Measurements from ENCODE around the gene MIER2.

Gene MIER2

GRCh38 chr19:328025-328505 is 16.5 kb downstream of the MIER2 start:
- no peak for DNase-seq (ENCODE audit: low read depth)

- DNase-seq (ENCODE audit: low read depth) = no peak
These were observed 17.1 kb downstream of the MIER2 start for GRCh38 chr19:327291-328024.

- DNase-seq (ENCODE audit: low read depth) = no peak
These were observed 17.7 kb downstream of the MIER2 start for GRCh38 chr19:326871-327270.

DNA sequence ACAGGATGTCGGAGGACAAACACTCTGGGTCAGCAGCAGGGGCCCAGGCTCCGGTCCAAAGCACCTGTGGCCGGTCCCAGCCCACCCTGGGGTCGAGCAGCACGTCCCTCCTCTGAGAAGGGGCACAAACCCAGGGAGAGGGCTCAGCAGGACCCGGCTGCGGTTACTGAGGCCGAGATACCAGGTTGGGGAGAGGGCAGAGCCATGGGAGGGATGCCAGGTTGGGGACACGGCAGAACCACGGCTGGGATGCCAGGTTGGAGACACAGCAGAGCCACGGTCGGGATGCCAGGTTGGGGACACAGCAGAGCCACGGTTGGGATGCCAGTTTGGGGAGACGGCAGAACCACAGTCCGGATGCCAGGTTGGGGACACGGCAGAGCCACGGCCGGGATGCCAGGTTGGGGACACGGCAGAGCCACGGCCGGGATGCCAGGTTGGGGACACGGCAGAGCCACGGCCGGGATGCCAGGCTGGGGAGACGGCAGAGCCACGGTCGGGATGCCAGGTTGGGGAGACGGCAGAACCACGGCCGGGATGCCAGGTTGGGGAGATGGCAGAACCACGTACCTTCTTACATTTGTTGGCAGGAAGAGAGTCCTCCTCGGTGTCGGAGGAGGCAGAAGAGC is 18.5 kb downstream of the MIER2 start:
- DNase-seq (ENCODE audit: low read depth) = no peak

- no peak for DNase-seq (ENCODE audit: low read depth)
These were observed 19.2 kb downstream of the MIER2 start for GRCh38 chr19:325173-325936.

DNA sequence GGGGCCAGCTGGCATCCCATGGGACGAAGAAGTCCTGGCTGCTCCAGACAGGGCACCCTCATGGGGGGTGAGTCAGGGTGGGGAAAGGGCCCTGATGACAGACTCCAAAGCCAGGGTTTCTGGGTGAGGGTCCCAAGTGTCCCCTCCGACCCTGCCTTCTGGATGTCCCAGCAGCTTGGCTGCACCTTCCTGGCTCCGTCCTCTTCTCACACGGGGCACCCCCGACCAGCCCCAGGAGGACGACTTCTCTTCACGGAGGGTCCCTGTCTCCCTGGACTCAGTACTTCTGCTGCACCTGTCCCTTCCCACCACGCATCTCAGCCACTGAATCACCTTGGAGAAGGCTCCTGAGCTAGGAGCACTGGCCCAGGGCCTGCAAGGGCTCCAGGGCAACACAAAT is 19.9 kb downstream of the MIER2 start:
- no peak for DNase-seq (ENCODE audit: low read depth)

- DNase-seq (ENCODE audit: low read depth) = no peak
These were observed 22.0 kb downstream of the MIER2 start for GRCh38 chr19:322616-323015.

DNA sequence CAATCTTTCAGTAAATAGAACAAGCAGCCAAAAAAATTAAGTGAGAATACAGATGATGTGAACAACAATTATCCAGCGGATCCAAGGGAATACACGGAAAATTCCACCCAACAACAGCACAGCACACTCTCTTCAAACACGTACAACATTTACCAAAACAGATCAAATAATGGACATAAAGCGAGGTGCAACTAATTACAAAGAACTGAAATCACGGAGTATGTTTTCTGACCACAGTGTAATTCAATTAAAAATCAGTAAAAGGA is 26.2 kb downstream of the MIER2 start:
- DNase-seq (ENCODE audit: low read depth) = no peak

DNA sequence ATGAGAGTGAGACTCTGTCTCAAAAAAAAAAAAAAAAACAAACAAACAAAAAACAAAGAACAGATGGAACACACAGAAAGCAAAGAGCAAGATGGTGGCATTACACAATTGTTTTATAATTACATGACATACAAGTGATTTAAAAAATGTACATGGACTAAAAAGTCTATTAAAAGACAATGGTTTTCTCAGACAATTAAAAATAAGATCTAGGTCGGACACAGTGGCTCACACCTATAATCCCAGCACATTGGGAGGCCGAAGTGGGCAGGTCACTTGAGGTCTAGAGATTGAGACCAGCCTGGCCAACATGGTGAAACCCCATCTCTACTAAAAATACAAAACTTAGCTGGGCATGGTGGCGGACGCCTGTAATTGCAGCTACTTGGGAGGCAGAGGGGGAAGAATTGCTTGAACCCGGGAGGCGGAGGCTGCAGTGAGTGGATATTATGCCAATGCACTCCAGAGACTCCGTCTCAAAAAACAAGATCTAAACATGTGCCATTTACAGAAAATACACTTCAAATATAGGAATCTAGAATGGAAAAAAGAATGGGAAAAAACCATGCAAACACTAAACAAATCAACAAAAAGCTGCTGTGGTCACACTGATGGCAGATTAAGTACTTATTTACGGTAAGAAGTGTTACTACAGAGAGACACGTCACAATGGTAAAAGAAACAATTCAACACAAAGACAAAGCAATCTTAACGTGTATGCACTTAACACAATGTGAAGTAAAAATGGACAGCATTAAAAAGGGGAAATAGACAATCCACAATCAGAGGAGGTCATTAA is 26.7 kb downstream of the MIER2 start:
- no peak for DNase-seq (ENCODE audit: low read depth)

GRCh38 chr19:315811-316210 is 28.8 kb downstream of the MIER2 start:
- DNase-seq (ENCODE audit: low read depth) = no peak

DNA sequence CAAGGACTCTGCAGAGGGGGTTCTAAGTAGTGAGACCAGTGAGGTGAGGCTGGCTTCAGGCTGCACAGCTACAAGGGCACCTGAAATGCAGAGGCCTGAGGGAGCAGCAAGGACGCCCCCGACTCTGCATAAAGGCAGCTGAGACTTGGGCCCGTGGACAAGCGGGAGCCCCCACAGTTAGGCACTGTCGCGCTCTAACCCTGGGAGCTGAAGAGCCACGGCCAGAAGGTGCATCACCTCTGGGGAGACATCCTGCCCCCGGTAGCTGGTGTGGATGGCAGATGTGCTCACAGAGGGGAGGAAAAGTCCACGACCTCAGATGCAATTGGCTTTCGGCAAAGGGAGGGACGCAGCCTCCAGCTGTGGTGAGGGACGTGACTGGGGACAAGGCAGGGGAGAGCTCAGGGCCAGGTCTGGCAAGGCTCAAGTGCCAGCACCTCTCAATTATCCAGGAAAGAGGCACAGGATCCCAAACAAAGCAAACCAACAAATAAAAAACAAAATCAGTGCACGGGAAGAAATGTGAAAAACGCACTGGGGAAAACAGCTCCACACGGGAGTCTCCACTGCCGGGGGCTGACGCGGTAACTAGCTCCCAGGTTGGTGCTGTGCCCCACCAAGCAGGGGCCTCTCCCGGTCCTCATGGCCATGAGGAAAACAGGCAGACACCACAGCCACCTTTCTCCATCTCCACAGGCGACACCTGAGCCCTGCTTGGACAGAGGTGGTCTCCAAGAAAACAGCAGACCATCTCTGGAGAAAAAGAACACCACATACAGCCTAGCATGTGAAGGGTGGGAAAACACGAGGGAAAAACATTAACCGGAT is 30.4 kb downstream of the MIER2 start:
- DNase-seq (ENCODE audit: low read depth) = no peak

- DNase-seq (ENCODE audit: low read depth) = no peak
These were observed 31.2 kb downstream of the MIER2 start for GRCh38 chr19:313169-313987.

GRCh38 chr19:311813-312261 is 32.8 kb downstream of the MIER2 start:
- DNase-seq (ENCODE audit: low read depth) = no peak

DNA sequence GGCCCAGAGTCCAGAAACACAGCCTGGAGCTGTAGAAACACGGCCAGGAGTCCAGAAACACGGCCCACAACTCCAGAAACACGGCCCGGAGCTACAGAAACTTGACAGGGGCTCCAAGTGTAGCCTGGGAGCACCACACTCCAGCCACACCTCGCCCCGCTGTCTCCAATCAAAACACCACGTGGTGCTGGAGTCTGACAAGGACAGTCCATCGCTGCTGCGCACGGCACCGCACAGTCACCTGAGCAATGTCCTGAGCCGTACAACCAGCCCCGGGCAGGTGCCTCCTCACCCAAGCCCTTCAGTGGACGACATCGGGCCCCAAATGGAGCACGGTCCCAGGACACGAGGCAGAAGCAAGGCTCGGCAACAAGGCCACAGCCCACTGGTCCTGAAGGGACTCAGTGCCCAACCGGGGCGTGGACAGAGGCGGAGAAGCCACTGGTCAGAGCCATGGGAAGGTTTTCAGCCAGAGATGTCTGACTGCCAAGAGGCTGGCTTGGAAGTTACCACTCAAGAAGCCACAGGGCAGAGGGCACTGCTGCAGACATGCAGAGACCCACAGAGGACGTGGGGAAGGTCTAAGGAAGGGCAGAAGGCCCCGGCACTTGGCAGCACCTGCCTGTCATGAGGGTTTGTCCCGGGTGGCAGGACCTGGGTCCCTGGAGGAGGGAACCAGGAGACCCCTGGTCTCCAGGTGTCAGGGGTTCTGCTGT is 33.7 kb downstream of the MIER2 start:
- DNase-seq (ENCODE audit: low read depth) = no peak

DNA sequence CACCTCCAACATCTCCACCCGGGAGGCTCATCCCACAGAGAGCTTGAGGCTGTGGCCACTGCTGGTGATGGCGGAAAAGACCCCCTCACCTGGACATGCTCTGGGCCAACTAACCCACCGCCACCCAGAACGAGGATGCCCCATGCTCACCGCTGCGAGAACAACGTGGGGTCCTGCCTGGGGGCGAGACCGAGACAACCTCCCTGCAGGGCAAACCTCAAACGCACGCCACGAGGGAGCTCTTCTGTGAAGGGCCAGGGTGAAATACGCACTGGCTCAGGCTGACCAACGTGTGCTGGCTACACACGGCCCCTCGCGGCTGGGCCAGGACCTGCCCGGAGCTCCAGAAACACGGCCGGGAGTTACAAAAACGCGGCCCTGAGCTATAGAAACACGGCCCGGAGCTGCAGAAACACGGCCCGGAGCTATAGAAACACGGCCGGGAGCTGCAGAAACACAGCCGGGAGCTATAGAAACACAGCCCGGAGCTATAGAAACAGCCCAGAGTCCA is 34.4 kb downstream of the MIER2 start:
- DNase-seq (ENCODE audit: low read depth) = no peak

GRCh38 chr19:309206-309565 is 35.4 kb downstream of the MIER2 start:
- no peak for DNase-seq (ENCODE audit: low read depth)

- no peak for DNase-seq (ENCODE audit: low read depth)
These were observed 36.0 kb downstream of the MIER2 start for GRCh38 chr19:308471-309205.

- no peak for DNase-seq (ENCODE audit: low read depth)
These were observed 36.7 kb downstream of the MIER2 start for GRCh38 chr19:307793-308420.

GRCh38 chr19:307111-307531 is 37.5 kb downstream of the MIER2 start:
- no peak for DNase-seq (ENCODE audit: low read depth)

Data from fibroblast of the conjunctiva (primary cell).